Measurements from ENCODE around the gene SPEG.

SPEG gene

GRCh38 chr2:219426068-219426443 is 8.6 kb upstream of the SPEG start:
- no peak for DNase-seq

- no peak for DNase-seq
Observed at GRCh38 chr2:219426534-219427136, 8.0 kb upstream of the SPEG start.

- no peak for DNase-seq
Observed at GRCh38 chr2:219428469-219428868, 6.2 kb upstream of the SPEG start.

- DNase-seq = no peak
Observed at GRCh38 chr2:219429958-219430606, 4.6 kb upstream of the SPEG start.

GRCh38 chr2:219430633-219431615 is 3.7 kb upstream of the SPEG start:
- DNase-seq = peak; percentile 29

- peak; percentile 34 for DNase-seq
Observed at GRCh38 chr2:219433666-219434467, 776 bp upstream of the SPEG start.

- no peak for DNase-seq
Observed at GRCh38 chr2:219434468-219434717, 250 bp upstream of the SPEG start.

GRCh38 chr2:219435701-219436100 is 1.1 kb downstream of the SPEG start:
- no peak for DNase-seq

- no peak for DNase-seq
Observed at GRCh38 chr2:219436491-219436890, 1.8 kb downstream of the SPEG start.

- DNase-seq = no peak
Observed at GRCh38 chr2:219437141-219437540, 2.5 kb downstream of the SPEG start.

- no peak for DNase-seq
Observed at GRCh38 chr2:219437690-219438206, 3.1 kb downstream of the SPEG start.

GRCh38 chr2:219438453-219438852 is 3.8 kb downstream of the SPEG start:
- no peak for DNase-seq

- no peak for DNase-seq
Observed at GRCh38 chr2:219439506-219439905, 4.9 kb downstream of the SPEG start.

- DNase-seq = no peak
Observed at GRCh38 chr2:219440388-219441256, 6.0 kb downstream of the SPEG start.

GRCh38 chr2:219441451-219442255 is 7.0 kb downstream of the SPEG start:
- peak; percentile 89 for DNase-seq

GRCh38 chr2:219442256-219443015 is 7.8 kb downstream of the SPEG start:
- no peak for DNase-seq

GRCh38 chr2:219443016-219443696 is 8.5 kb downstream of the SPEG start:
- no peak for DNase-seq

GRCh38 chr2:219443697-219444023 is 9.0 kb downstream of the SPEG start:
- no peak for DNase-seq

- no peak for DNase-seq
Observed at GRCh38 chr2:219444566-219445091, 10.0 kb downstream of the SPEG start.
